GM06990 (cell line): Measurements from ENCODE around the gene ODAD3.

Experiments
- DNase-seq: peaks from one replicate; pipeline ENCODE4 v3.0.0-alpha.2; 2011; ENCODE audit not compliant: insufficient read length; ENCODE audit errors: extremely low read depth
- H3K27me3 ChIP-seq: replicated peaks from 2 replicates; pipeline ENCODE4 v1.6.0; 2011; ENCODE audit warnings: low read length; ENCODE audit not compliant: control insufficient read depth, insufficient read depth
- H3K36me3 ChIP-seq: 2 replicates; pipeline ENCODE4 v1.5.1; 2011; ENCODE audit warnings: low read length; ENCODE audit not compliant: control insufficient read depth, insufficient read depth
- H3K4me3 ChIP-seq: replicated peaks from 2 replicates; pipeline ENCODE4 v1.5.1; 2011; ENCODE audit warnings: low read depth, mild to moderate bottlenecking, control low read depth, low read length
- CTCF ChIP-seq: IDR thresholded peaks from 2 replicates; pipeline ENCODE4 v1.5.1; 2011; ENCODE audit warnings: low read length, control low read depth, mild to moderate bottlenecking, inconsistent platforms; ENCODE audit not compliant: insufficient read depth, poor library complexity, severe bottlenecking

ODAD3 gene

GRCh38 chr19:11405846-11406643, 28.9 kb downstream of the ODAD3 start:
- peak; percentile 49 for TF ChIP-seq CTCF
- Histone ChIP-seq H3K4me3 (no peak overlapping the region), H3K36me3 (no peaks in the 10 kb centered on the region), H3K27me3 (no peaks in the 10 kb centered on the region; the same call in 1 of the 2 replicates)
- DNase-seq, result no peak

GRCh38 chr19:11404588-11405222, 30.2 kb downstream of the ODAD3 start:
- DNase-seq, result no peak
- TF ChIP-seq CTCF, result no peak
- no peak overlapping the region for H3K4me3 ChIP-seq
- no peaks in the 10 kb centered on the region for H3K36me3 ChIP-seq
- no peaks in the 10 kb centered on the region; the same call in 1 of the 2 replicates for H3K27me3 ChIP-seq

GRCh38 chr19:11401808-11402543, 32.9 kb downstream of the ODAD3 start:
- Histone ChIP-seq H3K36me3 (no peaks in the 10 kb centered on the region), H3K4me3 (no peak overlapping the region), H3K27me3 (no peaks in the 10 kb centered on the region; the same call in 1 of the 2 replicates)
- no peak for DNase-seq
- TF ChIP-seq CTCF, result no peak

GRCh38 chr19:11400798-11401197, 34.1 kb downstream of the ODAD3 start:
- Histone ChIP-seq H3K27me3 (no peaks in the 10 kb centered on the region), H3K36me3 (no peaks in the 10 kb centered on the region), H3K4me3 (no peak overlapping the region)
- no peak for TF ChIP-seq CTCF
- no peak for DNase-seq

GRCh38 chr19:11399667-11400066, 35.3 kb downstream of the ODAD3 start:
- Histone ChIP-seq H3K36me3 (no peaks in the 10 kb centered on the region), H3K27me3 (no peaks in the 10 kb centered on the region), H3K4me3 (no peak overlapping the region)
- no peak for DNase-seq
- TF ChIP-seq CTCF, result no peak
